Amniotic epithelial cell (primary cell): Measurements from ENCODE around the gene IPP.
"Not testable (repeated sequence)": the region's sequence is repeated elsewhere in the genome, so short reads cannot be mapped to it uniquely, and the experiment has no call there.

Experiments used
- DNase-seq: peaks from one replicate; pipeline ENCODE4 v3.0.0-alpha.2; 2010; ENCODE audit warnings: low read depth

Gene IPP

GRCh38 chr1:45750298-45751038 is at the start of gene IPP:
Gene IPP (minus strand): TSS chr1:45750653. CDS start chr1:45746411, 4,242 bp downstream.
- peak; percentile 96 for DNase-seq

- DNase-seq: no peak
These were observed 46.5 kb upstream of the IPP start for GRCh38 chr1:45796946-45797345.

GRCh38 chr1:45796381-45796780 is 45.9 kb upstream of the IPP start:
- no peak for DNase-seq

GRCh38 chr1:45793942-45794604 is 43.6 kb upstream of the IPP start:
- no peak for DNase-seq

GRCh38 chr1:45792744-45793143 is 42.3 kb upstream of the IPP start:
- no peak for DNase-seq

- no peak for DNase-seq
These were observed 39.1 kb upstream of the IPP start for GRCh38 chr1:45789601-45790000.

- no peak for DNase-seq
These were observed 37.5 kb upstream of the IPP start for GRCh38 chr1:45787905-45788304.

- no peak for DNase-seq
These were observed 35.1 kb upstream of the IPP start for GRCh38 chr1:45785583-45785982.

GRCh38 chr1:45775794-45776193 is 25.3 kb upstream of the IPP start:
- DNase-seq: no peak

- no peak for DNase-seq
These were observed 22.5 kb upstream of the IPP start for GRCh38 chr1:45772971-45773370.

GRCh38 chr1:45769261-45769932 is 18.9 kb upstream of the IPP start:
- peak; percentile 73 for DNase-seq

GRCh38 chr1:45767035-45767434 is 16.6 kb upstream of the IPP start:
- no peak for DNase-seq

GRCh38 chr1:45765999-45766792 is 15.7 kb upstream of the IPP start:
- peak; percentile 20 for DNase-seq

- no peak for DNase-seq
These were observed 11.8 kb upstream of the IPP start for GRCh38 chr1:45762291-45762690.

GRCh38 chr1:45755697-45756096 is 5.2 kb upstream of the IPP start:
- DNase-seq: no peak

- no peak for DNase-seq
These were observed 3.0 kb upstream of the IPP start for GRCh38 chr1:45753248-45754037.

GRCh38 chr1:45752441-45753052 is 2.1 kb upstream of the IPP start:
- DNase-seq: peak; percentile 45

- DNase-seq: no peak
These were observed 1.6 kb upstream of the IPP start for GRCh38 chr1:45752014-45752413.

GRCh38 chr1:45751039-45751838 is 786 bp upstream of the IPP start:
- DNase-seq: not testable (repeated sequence)

- no peak for DNase-seq
These were observed 3.5 kb downstream of the IPP start for GRCh38 chr1:45746922-45747321.
